Raji (cell line): ENCODE data around the gene DNAH14.

Experiments
- POLR2A ChIP-seq: IDR thresholded peaks from 2 replicates; pipeline ENCODE4 v1.6.1; 2011; ENCODE audit warnings: low read depth, low read length, control low read depth; ENCODE audit not compliant: insufficient read depth

Gene DNAH14

DNA sequence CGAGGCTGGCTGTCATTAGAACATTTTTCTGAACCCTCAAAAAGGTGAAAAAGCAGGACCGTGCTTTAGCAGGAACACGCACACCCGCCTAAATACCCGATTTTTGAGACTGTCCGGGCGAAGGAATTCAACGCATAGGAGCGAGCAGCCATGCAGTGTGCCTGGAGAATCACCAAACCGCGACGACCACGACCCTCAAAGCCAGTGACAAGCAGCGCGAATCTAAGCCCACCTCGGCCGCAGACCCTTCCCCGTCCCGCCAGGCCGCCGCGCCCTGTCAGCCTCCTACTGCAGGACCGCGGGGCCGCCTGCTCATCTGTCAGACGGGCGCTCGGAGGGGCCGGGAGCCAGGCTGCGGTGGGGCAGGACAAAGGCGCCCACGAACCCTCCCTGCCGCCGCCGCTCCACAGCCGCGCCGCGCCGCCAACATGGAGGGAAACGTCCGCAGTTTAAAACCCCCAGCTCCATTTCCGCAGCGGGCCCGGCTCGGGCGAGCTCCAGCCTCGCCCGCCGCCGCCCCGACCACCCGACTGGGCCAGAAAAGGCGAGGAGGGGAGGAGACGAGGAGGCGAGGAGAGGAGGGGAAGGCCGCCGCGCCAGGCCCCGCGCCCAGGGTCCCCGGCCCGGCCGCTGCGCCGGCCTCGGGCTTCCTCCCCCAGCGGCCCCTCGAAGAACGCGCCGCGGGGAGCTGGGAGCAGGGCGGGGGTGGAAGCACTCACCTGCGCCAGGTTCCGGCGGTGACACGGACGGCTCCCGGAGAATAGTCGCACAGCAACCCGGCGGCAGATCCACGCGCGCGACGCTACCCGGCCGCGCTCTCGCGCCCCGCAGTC, 498.0 kb downstream of the DNAH14 start, which contains the start of gene LBR:
TSS of gene LBR (minus strand) at position 804 of the 833 bp plus-strand sequence. CDS start 3,963 bp downstream, outside the sequence.
- peak; percentile 68 for TF ChIP-seq POLR2A

GRCh38 chr1:225428068-225428880, 498.8 kb downstream of the DNAH14 start:
- peak; percentile 87 for TF ChIP-seq POLR2A

GRCh38 chr1:225428881-225429455, 499.5 kb downstream of the DNAH14 start:
- no peak for TF ChIP-seq POLR2A

GRCh38 chr1:225430301-225430700, 500.8 kb downstream of the DNAH14 start:
- no peak for TF ChIP-seq POLR2A

DNA sequence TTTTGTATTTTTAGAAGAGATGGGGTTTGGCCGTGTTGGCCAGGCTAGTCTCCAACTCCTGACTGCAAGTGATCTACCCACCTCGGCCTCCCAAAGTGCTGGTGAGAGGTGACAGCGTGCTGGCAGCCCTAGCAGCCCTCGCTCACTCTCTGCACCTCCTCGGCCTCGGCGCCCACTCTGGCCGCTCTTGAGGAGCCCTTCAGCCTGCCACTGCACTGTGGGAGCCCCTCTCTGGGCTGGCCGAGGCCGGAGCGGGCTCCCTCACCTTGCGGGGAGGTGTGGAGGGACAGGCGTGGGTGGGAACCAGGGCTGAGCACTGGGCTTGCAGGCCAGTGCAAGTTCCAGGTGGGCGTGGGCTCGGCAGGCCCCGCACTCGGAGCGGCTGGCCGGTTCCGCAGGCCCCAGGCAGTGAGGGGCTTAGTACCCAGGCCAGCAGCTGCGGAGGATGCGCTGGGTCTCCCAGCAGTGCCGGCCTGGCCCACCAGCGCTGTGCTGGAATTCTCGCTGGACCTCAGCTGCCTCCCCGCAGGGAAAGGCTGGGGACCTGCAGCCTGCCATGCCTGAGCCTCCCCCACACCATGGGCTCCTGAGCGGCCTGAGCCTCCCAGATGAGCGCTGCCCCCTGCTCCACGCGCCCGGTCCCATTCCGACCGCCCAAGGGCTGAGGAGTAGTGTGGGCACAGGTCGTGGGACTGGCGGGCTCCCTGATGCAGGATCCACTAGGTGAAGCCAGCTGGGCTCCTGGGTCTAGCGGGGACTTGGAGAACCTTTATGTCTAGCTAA, 501.8 kb downstream of the DNAH14 start:
- no peak for TF ChIP-seq POLR2A

DNA sequence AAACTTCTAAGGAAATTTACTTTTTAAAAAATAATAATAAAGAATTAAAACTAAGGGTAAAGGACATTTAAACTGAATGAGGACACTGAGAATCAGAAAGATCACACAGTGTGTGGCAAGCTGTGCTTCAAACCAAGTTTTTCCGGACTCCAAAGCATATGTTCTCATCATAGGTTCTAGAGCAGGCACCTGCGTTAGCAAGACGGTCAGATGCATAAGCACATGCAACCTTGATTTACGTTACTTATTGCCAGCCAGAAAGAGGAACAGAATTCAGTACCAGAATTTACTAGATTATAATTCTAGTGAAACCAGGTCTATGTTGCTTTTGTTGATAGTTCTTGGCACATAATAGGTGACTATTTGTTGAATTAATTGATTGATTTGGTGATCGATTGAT, 504.6 kb downstream of the DNAH14 start:
- TF ChIP-seq POLR2A = no peak

DNA sequence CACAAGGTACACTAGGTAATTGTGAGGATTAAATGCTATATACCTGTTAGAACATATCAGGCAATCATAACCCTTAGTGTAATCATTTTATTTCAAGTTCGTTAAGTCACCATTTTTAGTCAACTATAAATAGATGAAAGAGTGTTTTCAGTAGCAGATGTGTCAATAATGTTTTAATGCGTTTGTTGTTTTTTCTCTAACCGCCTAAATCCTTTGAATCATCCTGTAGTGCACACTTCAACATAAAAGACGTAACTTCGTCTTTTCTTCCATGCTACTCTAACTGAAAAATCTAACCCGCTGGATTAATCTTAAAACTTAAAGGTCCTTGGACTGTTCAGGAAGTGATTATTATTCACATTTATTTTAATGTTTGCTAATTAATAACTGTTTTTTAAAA, 505.6 kb downstream of the DNAH14 start:
- no peak for TF ChIP-seq POLR2A

GRCh38 chr1:225435487-225435886, 506.0 kb downstream of the DNAH14 start:
- no peak for TF ChIP-seq POLR2A

- peak; percentile 62 for TF ChIP-seq POLR2A
Observed at GRCh38 chr1:225435957-225436392, 506.5 kb downstream of the DNAH14 start.

GRCh38 chr1:225437710-225438437, 508.4 kb downstream of the DNAH14 start:
- no peak for TF ChIP-seq POLR2A

DNA sequence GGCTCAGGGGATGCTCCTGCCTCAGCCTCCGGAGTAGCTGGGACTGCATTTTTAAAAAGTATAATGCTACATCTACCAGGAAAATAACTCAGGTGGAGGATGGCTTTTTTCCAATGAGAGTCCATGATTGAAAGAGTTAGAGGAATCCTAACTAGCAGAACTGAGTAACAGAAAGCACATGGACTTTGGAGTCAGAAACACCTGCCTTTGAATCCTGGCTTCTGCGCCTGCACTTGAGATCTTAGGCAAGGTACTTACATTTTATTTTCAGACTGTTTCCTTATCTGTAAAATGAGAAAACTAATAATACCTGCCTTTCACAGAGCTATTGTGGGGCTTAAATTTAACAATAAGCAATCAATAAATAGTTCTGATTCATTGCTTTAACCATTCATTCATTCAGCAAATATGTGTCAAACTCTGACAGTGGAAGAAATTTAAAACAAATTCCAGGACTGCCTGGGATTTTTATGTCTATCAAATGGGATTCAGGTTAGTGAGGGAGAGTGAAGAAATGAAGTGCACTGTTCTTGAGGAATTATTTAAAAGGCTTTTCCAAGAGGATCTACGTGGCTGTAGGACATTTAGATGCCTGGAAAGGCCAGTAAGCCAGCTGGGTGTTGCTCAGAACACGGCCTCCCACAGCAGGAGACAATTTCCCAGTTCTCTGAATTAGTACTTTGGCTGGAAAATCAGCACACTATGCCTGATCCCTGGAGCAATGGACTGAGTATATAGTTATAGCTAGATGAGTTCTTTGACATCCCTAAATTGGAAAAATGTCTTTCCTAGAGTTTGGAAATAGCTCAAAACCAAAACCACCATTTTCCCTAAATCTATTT, 511.1 kb downstream of the DNAH14 start:
- TF ChIP-seq POLR2A = no peak

DNA sequence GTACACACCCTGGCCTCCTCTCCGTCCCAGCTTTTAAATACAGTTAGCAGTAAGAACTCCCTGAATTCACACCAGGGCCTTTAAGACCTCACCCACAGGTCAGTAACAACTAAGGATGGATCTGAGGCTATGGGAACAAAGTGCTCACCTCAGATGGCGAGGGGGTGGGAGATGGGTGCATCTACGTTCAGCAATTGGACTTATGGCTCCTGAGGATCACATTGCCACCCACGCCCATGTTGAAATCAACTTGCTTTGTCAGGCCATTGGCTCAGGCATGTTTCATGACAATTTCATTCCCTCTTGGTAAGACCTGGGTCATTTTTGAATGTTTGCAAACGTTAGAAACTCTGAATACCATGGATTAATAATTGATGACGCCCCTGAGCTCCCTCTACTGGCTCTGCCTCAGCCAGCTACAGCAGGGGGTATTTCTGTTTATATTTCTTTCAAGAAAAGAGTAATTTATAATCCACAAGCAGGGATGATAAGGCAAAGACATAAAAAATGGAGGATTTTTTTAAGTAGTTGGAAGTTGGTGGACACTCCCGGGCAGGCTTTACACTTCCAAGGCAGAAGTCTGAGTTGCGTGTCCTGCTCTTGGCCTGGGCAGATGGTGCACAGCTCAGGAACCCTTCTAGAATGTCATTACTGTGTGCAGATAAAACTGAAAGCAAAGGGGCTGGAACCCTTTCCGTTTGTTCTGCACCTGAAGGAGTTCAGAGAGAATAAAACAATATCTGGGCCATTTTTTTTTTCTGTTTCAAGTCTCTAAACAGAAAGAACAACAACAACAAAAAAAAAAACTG, 512.0 kb downstream of the DNAH14 start:
- TF ChIP-seq POLR2A = no peak

- TF ChIP-seq POLR2A = no peak
Observed at GRCh38 chr1:225442123-225442505, 512.6 kb downstream of the DNAH14 start.
